Stimulated activated CD4-positive, alpha-beta T cell treated with anti-CD3 and anti-CD28 coated beads, Interleukin-12 subunit alpha, Interleukin-12 subunit beta, amount 100 ng/mL, for 48 hours (primary cell): ENCODE data around the gene NAA20.

Experiments used
- DNase-seq, 3 donors: peaks; one replicate each; pipeline ENCODE4 v3.0.0-alpha.2; 2020; ENCODE audit warnings: low read depth in 2 of 3, low spot score in 1 of 3

NAA20 gene

GRCh38 chr20:20017844-20018185, 653 bp downstream of the NAA20 start:
- no peak for DNase-seq

GRCh38 chr20:20018366-20018765, 1.2 kb downstream of the NAA20 start:
- no peak for DNase-seq

- DNase-seq = no peak
These were observed 2.0 kb downstream of the NAA20 start for GRCh38 chr20:20019123-20019522.

GRCh38 chr20:20020908-20021307, 3.7 kb downstream of the NAA20 start:
- DNase-seq = no peak

- DNase-seq = no peak
These were observed 4.7 kb downstream of the NAA20 start for GRCh38 chr20:20021835-20022234.

GRCh38 chr20:20022498-20022897, 5.3 kb downstream of the NAA20 start:
- DNase-seq = no peak

- no peak for DNase-seq
These were observed 6.2 kb downstream of the NAA20 start for GRCh38 chr20:20023395-20023794.

- DNase-seq = no peak
These were observed 7.8 kb downstream of the NAA20 start for GRCh38 chr20:20024942-20025341.

- DNase-seq = no peak
These were observed 10.1 kb downstream of the NAA20 start for GRCh38 chr20:20027284-20027683.

- DNase-seq = no peak
These were observed 14.6 kb downstream of the NAA20 start for GRCh38 chr20:20031790-20032189.

GRCh38 chr20:20034486-20034885, 17.3 kb downstream of the NAA20 start:
- no peak for DNase-seq

- DNase-seq = no peak
These were observed 19.6 kb downstream of the NAA20 start for GRCh38 chr20:20036756-20037155.

GRCh38 chr20:20037960-20038359, 20.8 kb downstream of the NAA20 start:
- DNase-seq = no peak

GRCh38 chr20:20038586-20038985, 21.4 kb downstream of the NAA20 start:
- DNase-seq = no peak

GRCh38 chr20:20039752-20040387, 22.7 kb downstream of the NAA20 start:
- no peak for DNase-seq

- DNase-seq = no peak
These were observed 34.6 kb downstream of the NAA20 start for GRCh38 chr20:20051767-20052073.

- DNase-seq = peak; percentile 94 to 95 (median 94)
These were observed 35.2 kb downstream of the NAA20 start, which contains the start of the genes CFAP61 and CRNKL1 for GRCh38 chr20:20052074-20052970. Gene CFAP61, plus strand, starts transcription at chr20:20052532. Its CDS starts 4,122 bp downstream, at chr20:20056654. Gene CRNKL1, minus strand, starts transcription at chr20:20052466. Its CDS starts 124 bp downstream, at chr20:20052342.

GRCh38 chr20:20060234-20060998, 43.3 kb downstream of the NAA20 start:
- DNase-seq = no peak

GRCh38 chr20:20063941-20064702, 47.0 kb downstream of the NAA20 start:
- DNase-seq = no peak

- no peak for DNase-seq
These were observed 48.2 kb downstream of the NAA20 start for GRCh38 chr20:20065361-20065760.
